Measurements from ENCODE around the gene ZNF146.

DNA sequence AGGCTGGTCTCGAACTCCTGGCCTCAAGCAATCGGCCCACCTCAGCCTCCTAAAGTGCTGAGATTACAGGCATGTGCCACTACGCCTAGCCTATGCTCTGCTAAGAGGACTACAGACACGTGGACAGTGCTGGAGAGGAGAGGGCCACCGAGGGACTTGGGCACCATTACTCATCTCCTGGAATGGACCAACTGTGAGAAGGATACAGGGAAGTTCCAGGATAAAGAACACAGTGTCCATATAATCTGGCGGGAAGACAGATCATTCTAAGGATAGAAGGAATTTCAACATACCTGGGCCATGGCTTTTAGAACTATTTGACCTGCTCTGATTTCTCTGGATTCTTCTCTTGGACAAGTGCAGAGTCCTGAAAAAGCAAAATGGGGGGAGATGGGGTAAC, 13.2 kb upstream of the ZNF146 start:
- TF ChIP-seq, protein P1, sequence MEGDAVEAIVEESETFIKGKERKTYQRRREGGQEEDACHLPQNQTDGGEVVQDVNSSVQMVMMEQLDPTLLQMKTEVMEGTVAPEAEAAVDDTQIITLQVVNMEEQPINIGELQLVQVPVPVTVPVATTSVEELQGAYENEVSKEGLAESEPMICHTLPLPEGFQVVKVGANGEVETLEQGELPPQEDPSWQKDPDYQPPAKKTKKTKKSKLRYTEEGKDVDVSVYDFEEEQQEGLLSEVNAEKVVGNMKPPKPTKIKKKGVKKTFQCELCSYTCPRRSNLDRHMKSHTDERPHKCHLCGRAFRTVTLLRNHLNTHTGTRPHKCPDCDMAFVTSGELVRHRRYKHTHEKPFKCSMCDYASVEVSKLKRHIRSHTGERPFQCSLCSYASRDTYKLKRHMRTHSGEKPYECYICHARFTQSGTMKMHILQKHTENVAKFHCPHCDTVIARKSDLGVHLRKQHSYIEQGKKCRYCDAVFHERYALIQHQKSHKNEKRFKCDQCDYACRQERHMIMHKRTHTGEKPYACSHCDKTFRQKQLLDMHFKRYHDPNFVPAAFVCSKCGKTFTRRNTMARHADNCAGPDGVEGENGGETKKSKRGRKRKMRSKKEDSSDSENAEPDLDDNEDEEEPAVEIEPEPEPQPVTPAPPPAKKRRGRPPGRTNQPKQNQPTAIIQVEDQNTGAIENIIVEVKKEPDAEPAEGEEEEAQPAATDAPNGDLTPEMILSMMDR (IDR thresholded peaks at IDR 0.05): no peak
- TF ChIP-seq POLR2A (IDR thresholded peaks at IDR 0.05): no peak

Measured in right lobe of liver (tissue), 4 donors.